GM12878 (cell line): ENCODE data around the gene KRT79. TPM values are rescaled to one million over a fixed set of nuclear protein-coding genes. Genes with fewer than 3 reads are reported as not detected.

ENCODE experiments used
- ATAC-seq: fragments of 200-7000 bp; cut with Tn5 transposase; 3 replicates; pipeline ENCODE4 v1.9.1; 2020; ENCODE audit warnings: mild to moderate bottlenecking, moderate library complexity
- BruUV-seq: library from RNA; stranded (reverse); fragments of 400-500 nt; replicated peaks from 2 replicates; lab custom pipeline; 2021; lab: Mats Ljungman, UMichigan
- CTCF ChIA-PET: fragments of 300-600 bp; sonication (Branson Sonifier 250); formaldehyde crosslinking; extraction: SDS; loops from one replicate; lab custom pipeline; 2021; ENCODE audit warnings: inconsistent platforms; lab: Yijun Ruan, JAX
- POLR2A ChIA-PET: fragments of 350-600 bp; formaldehyde crosslinking; extraction: SDS; loops from one replicate; lab custom pipeline; 2021; ENCODE audit warnings: inconsistent platforms; lab: Charles Lee
- RAD21 ChIA-PET: fragments of 300-600 bp; sonication (Branson Sonifier 250); formaldehyde crosslinking; loops from one replicate; lab custom pipeline; 2023; ENCODE audit warnings: antibody characterized with exemption; ENCODE audit not compliant: unreplicated experiment; lab: Charles Lee
- SMC1A ChIA-PET: fragments of 300-600 bp; sonication (Branson Sonifier 250); formaldehyde crosslinking; loops from one replicate; lab custom pipeline; 2023; ENCODE audit not compliant: unreplicated experiment, uncharacterized antibody; lab: Charles Lee
- DNase-seq: peaks from one replicate; pipeline ENCODE4 v3.0.0-alpha.2; 2011; ENCODE audit warnings: low read depth, low spot score
- FAIRE-seq: peaks from 3 replicates; lab custom pipeline; 2011; peaks lifted over from hg19 to GRCh38; lab: Jason Lieb, UNC
- H2AFZ ChIP-seq: 2 replicates; pipeline ENCODE4 v1.6.0; 2011; ENCODE audit warnings: low read depth, low read length, control low read depth; ENCODE audit not compliant: control insufficient read depth
- H3K27ac ChIP-seq: 2 replicates; pipeline ENCODE4 v1.5.1; 2011; ENCODE audit warnings: control low read depth; ENCODE audit not compliant: control insufficient read depth, insufficient read depth
- H3K27me3 ChIP-seq, 2 experiments: replicated peaks in 1 of 2; 2 replicates each; pipeline versions ENCODE4 v1.6.0 to v1.6.1; 2011; ENCODE audit warnings: low read length in 1 of 2; ENCODE audit not compliant: control insufficient read depth in 2 of 2, insufficient read depth in 2 of 2
- H3K36me3 ChIP-seq, 2 experiments: 2 replicates each; pipeline ENCODE4 v1.5.1; 2011; ENCODE audit warnings: low read length in 1 of 2; ENCODE audit not compliant: control insufficient read depth in 2 of 2, insufficient read depth in 2 of 2
- H3K4me1 ChIP-seq: 2 replicates; pipeline ENCODE4 v1.6.1; 2011; ENCODE audit warnings: mild to moderate bottlenecking, low read length, moderate library complexity, mixed read lengths; ENCODE audit not compliant: control insufficient read depth, insufficient read depth
- H3K4me2 ChIP-seq: 2 replicates; pipeline ENCODE4 v1.6.0; 2011; ENCODE audit warnings: control low read depth; ENCODE audit not compliant: control insufficient read depth, insufficient read depth
- H3K4me3 ChIP-seq: fragments of 200-600 bp; sonication (generic); 2 replicates; pipeline ENCODE4 v1.5.1; 2016
- H3K79me2 ChIP-seq: 2 replicates; pipeline ENCODE4 v1.6.0; 2011; ENCODE audit warnings: low read length; ENCODE audit not compliant: control insufficient read depth, insufficient read depth
- H3K9ac ChIP-seq: 2 replicates; pipeline ENCODE4 v1.8.0; 2011; ENCODE audit warnings: low read length, control low read depth, mixed read lengths; ENCODE audit not compliant: control insufficient read depth, insufficient read depth
- H3K9me3 ChIP-seq: replicated peaks from 3 replicates; pipeline ENCODE4 v1.5.1; 2011; ENCODE audit warnings: mild to moderate bottlenecking, low read length; ENCODE audit not compliant: control insufficient read depth, insufficient read depth
- H4K20me1 ChIP-seq: 2 replicates; pipeline ENCODE4 v1.6.0; 2011; ENCODE audit not compliant: control insufficient read depth, insufficient read depth
- CBFB ChIP-seq: IDR thresholded peaks from 2 replicates; pipeline ENCODE4 v1.6.1; 2016; ENCODE audit warnings: antibody characterized with exemption, low read depth
- CBX3 ChIP-seq: fragments of 200-600 bp; sonication (generic); IDR thresholded peaks from 2 replicates; pipeline ENCODE4 v1.6.1; 2016; ENCODE audit warnings: low read depth, borderline replicate concordance
- CEBPB ChIP-seq, 2 experiments: fragments of 150-350 bp in 1 of 2; IDR thresholded peaks; 2 replicates each; pipeline ENCODE4 v1.6.1; 2012 to 2014; ENCODE audit warnings: low read depth in 2 of 2, low read length in 2 of 2, borderline replicate concordance in 1 of 2, inconsistent platforms in 1 of 2
- EGR1 ChIP-seq, 2 experiments: IDR thresholded peaks; 1 replicate in 1 of 2; 2 replicates in 1 of 2; pipeline ENCODE4 v1.6.1; 2011 to 2012; ENCODE audit warnings: low read depth in 2 of 2, low read length in 2 of 2, borderline replicate concordance in 1 of 2, mild to moderate bottlenecking in 1 of 2, moderate library complexity in 1 of 2
- MYB ChIP-seq: fragments of 150-350 bp; IDR thresholded peaks from 2 replicates; pipeline ENCODE4 v1.6.1; 2014; ENCODE audit warnings: mild to moderate bottlenecking, low read depth, low read length, borderline replicate concordance
- MYC ChIP-seq: IDR thresholded peaks from 2 replicates; pipeline ENCODE4 v1.6.1; 2011; ENCODE audit warnings: mild to moderate bottlenecking, low read length, moderate library complexity, inconsistent platforms; ENCODE audit not compliant: insufficient read depth, insufficient replicate concordance, insufficient read length, severe bottlenecking
- NR2C1 ChIP-seq: fragments of 450-650 bp; IDR thresholded peaks from 2 replicates; pipeline ENCODE4 v1.6.1; 2017; ENCODE audit warnings: antibody characterized with exemption, mild to moderate bottlenecking, moderate library complexity
- POLR2AphosphoS2 ChIP-seq: IDR thresholded peaks from 2 replicates; pipeline ENCODE4 v1.6.1; 2011; ENCODE audit warnings: low read depth, mild to moderate bottlenecking, low read length, improper control_type of control experiment, moderate library complexity
- POLR2AphosphoS5 ChIP-seq: IDR thresholded peaks from 2 replicates; pipeline ENCODE4 v1.6.1; 2011; ENCODE audit warnings: mild to moderate bottlenecking, low read length, inconsistent platforms
- ZNF274 ChIP-seq: IDR thresholded peaks from one replicate; pipeline ENCODE4 v1.8.0; 2011; ENCODE audit not compliant: insufficient read length, insufficient read depth
- ZNF687 ChIP-seq: fragments of 450-650 bp; IDR thresholded peaks from 2 replicates; pipeline ENCODE4 v1.6.1; 2017; ENCODE audit warnings: mild to moderate bottlenecking, moderate library complexity
- WGBS: methylation state at CpG from one replicate; pipeline ENCODE4 v1.1.6; 2016; ENCODE audit warnings: low lambda C conversion rate; ENCODE audit not compliant: insufficient replicate concordance, insufficient coverage; ENCODE audit errors: missing lambda C conversion rate; 5-methylcytosine and 5-hydroxymethylcytosine counted together
- in situ Hi-C: fragments of 300-500 bp; cut with MboI; formaldehyde crosslinking; loops from 9 replicates; pipeline ENCODE4 v1.14.3; 2018; ENCODE audit warnings: mixed read lengths
- intact Hi-C: fragments of 100-400 bp; cut with micrococcal nuclease; formaldehyde crosslinking; loops from one replicate; pipeline ENCODE4 v1.14.2; 2022; ENCODE audit not compliant: unreplicated experiment
- polyA plus RNA-seq, 11 experiments: library from polyadenylated mRNA; depleted of rRNA in 4 of 11; unstranded in 6 of 11; stranded (reverse) in 5 of 11; fragments of >200 nt; fragmentation: Nextera tagmentation in 4 of 11; fragmentation: Illumina TruSeq in 1 of 11; extraction: Ambion mirVana in 4 of 11; extraction: Trizol in 1 of 11; gene quantifications; 1 replicate in 1 of 11; 2 replicates in 10 of 11; pipeline versions ENCODE4 v1.2.1 to v1.2.3, GENCODE V29; 2011 to 2016; ENCODE audit warnings: inconsistent platforms in 2 of 11, missing spikeins in 2 of 11, low read depth in 1 of 11
- total RNA-seq, 4 experiments: library from RNA; depleted of rRNA in 3 of 4; stranded (reverse); fragments of >200 nt in 3 of 4; fragmentation: Illumina TruSeq in 1 of 4; extraction: Trizol in 1 of 4; gene quantifications; 2 replicates each; pipeline versions ENCODE4 v1.2.1 to v1.2.3, GENCODE V29; 2013 to 2021
- TF ChIP-seq, protein P1 (sequence below): IDR thresholded peaks from 2 replicates; pipeline ENCODE4 v1.6.1; 2012; ENCODE audit warnings: low read depth, low read length, improper control_type of control experiment
- TF ChIP-seq, protein P2 (sequence below): fragments of 450-650 bp; IDR thresholded peaks from 2 replicates; pipeline ENCODE4 v1.6.1; 2016; ENCODE audit warnings: mild to moderate bottlenecking, moderate library complexity, borderline replicate concordance

KRT79 gene
- total and polyA plus RNA-seq, 10 of the 15 experiments (the other 5 are each of a cell fraction or from before 2014, with no cell fraction given), result 0.03 to 0.09 (median 0.07) TPM; not detected in 7

GRCh38 chr12:52874573-52875435 is 40.7 kb upstream of the KRT79 start:
- no peak for FAIRE-seq
- ChIA-PET CTCF (interaction anchor here (1.7 kb wide), 1 partner anchor 9 kb away, joined by 7 read pairs; no protein-coding TSS in a partner anchor), RAD21 (interaction anchor here (0.6 kb wide), 1 partner anchor 297 kb away, joined by 3 read pairs; no protein-coding TSS in a partner anchor), POLR2A (no interaction called here), SMC1A (interaction anchor here (1.0 kb wide), 1 partner anchor 11 kb away, joined by 3 read pairs; no protein-coding TSS in a partner anchor)
- no peak for DNase-seq
- Histone ChIP-seq H3K4me2 (peak overlapping the region; percentile 52; the same call in 1 of the 2 replicates), H3K36me3 (no peaks in the 10 kb centered on the region), H2AFZ (peak overlapping the region; percentile 45; the same call in 1 of the 2 replicates), H3K4me1 (peaks cover 6% of the 10 kb centered on the region), H4K20me1 (no peaks in the 10 kb centered on the region), H3K9ac (peak overlapping the region; percentile 34; the same call in 1 of the 2 replicates), H3K4me3 (no peak overlapping the region), H3K27me3 (peaks cover 0 to 3% of the 10 kb centered on the region in 2 experiments; a peak in 2 of 4 replicates), H3K9me3 (no peaks in the 10 kb centered on the region), H3K79me2 (no peaks in the 10 kb centered on the region), H3K27ac (no peak overlapping the region)
- ATAC-seq, result no peak
- in situ Hi-C loops, result loop anchor here (5.0 kb wide), 1 partner anchor 493 kb away; no protein-coding TSS in a partner anchor
- intact Hi-C loops, result loop anchor here (5.0 kb wide), 1 partner anchor 718 kb away; no protein-coding TSS in a partner anchor
- no TSS peak for BruUV-seq
- 50% methylated on average over 10 of the region's 10 CpGs for WGBS
- TF ChIP-seq POLR2AphosphoS5, result no peak
- no peak for TF ChIP-seq ZNF274
- TF ChIP-seq POLR2AphosphoS2, result no peak
- TF ChIP-seq, protein P1, sequence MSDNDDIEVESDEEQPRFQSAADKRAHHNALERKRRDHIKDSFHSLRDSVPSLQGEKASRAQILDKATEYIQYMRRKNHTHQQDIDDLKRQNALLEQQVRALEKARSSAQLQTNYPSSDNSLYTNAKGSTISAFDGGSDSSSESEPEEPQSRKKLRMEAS, result no peak
- TF ChIP-seq, protein P2, sequence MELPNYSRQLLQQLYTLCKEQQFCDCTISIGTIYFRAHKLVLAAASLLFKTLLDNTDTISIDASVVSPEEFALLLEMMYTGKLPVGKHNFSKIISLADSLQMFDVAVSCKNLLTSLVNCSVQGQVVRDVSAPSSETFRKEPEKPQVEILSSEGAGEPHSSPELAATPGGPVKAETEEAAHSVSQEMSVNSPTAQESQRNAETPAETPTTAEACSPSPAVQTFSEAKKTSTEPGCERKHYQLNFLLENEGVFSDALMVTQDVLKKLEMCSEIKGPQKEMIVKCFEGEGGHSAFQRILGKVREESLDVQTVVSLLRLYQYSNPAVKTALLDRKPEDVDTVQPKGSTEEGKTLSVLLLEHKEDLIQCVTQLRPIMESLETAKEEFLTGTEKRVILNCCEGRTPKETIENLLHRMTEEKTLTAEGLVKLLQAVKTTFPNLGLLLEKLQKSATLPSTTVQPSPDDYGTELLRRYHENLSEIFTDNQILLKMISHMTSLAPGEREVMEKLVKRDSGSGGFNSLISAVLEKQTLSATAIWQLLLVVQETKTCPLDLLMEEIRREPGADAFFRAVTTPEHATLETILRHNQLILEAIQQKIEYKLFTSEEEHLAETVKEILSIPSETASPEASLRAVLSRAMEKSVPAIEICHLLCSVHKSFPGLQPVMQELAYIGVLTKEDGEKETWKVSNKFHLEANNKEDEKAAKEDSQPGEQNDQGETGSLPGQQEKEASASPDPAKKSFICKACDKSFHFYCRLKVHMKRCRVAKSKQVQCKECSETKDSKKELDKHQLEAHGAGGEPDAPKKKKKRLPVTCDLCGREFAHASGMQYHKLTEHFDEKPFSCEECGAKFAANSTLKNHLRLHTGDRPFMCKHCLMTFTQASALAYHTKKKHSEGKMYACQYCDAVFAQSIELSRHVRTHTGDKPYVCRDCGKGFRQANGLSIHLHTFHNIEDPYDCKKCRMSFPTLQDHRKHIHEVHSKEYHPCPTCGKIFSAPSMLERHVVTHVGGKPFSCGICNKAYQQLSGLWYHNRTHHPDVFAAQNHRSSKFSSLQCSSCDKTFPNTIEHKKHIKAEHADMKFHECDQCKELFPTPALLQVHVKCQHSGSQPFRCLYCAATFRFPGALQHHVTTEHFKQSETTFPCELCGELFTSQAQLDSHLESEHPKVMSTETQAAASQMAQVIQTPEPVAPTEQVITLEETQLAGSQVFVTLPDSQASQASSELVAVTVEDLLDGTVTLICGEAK, result no peak
- TF ChIP-seq MYB, result no peak
- no peak for TF ChIP-seq CBFB
- no peak for TF ChIP-seq EGR1 (IDR thresholded peaks at IDR 0.05; ENCODE audit: borderline replicate concordance in 1 of 2, low read depth in 2 of 2, low read length in 2 of 2)
- no peak for TF ChIP-seq ZNF687
- no peak for TF ChIP-seq MYC
- no peak for TF ChIP-seq CBX3
- no peak for TF ChIP-seq NR2C1
- TF ChIP-seq CEBPB (IDR thresholded peaks at IDR 0.05; ENCODE audit: borderline replicate concordance in 1 of 2, low read depth in 2 of 2, low read length in 2 of 2), result no peak
